ENCODE results near the gene FCF1.

The FCF1 gene

GRCh38 chr14:74712499-74713394 is at the start of gene FCF1, which contains the start of gene AREL1:
FCF1 (plus strand) TSS chr14:74713144; CDS start chr14:74713198, 54 bp downstream.
AREL1 (minus strand) TSS chr14:74713080; CDS start chr14:74685615, 27,465 bp downstream.
- DNase-seq (ENCODE audit: low spot score) = peak; percentile 89

DNA sequence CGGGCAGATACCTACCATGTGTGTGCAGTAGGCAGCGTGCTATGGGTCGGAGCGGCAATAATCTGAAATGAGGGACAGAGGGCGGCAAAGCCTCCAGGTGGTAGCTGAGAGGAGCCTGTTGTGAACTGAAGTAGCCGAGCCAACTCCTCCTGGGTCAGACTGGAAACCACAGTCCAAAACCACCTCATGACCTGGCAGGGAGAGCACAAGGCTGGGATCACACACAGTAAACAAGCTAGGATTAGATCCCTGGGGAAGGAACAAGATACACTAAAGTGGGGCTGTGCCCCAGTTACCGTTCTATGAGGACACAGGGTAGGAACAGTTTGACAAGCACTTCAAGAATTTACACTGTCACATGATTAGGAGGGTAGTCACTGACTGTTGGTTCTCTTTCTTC is 49.1 kb upstream of the FCF1 start:
- no peak for DNase-seq (ENCODE audit: low spot score)

DNA sequence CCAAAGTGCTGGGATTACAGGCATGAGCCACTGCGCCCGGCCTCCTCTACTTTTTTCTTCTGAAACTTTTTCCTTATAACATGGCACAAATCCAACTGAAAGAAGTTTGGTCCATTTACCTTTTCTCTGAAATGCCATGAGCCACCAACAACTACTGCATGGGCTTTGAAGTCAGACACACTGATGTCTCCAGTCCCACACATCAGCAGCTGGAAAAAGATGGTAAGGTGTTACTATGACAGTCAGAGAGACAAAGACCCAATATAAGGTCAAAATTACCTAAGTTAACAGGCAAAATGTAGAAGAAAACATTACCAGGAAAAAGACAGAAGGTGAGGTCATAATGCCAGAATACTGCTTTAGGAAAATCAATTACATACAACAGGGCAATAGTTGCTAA is 48.2 kb upstream of the FCF1 start:
- no peak for DNase-seq (ENCODE audit: low spot score)

GRCh38 chr14:74667758-74668157 is 45.2 kb upstream of the FCF1 start:
- DNase-seq (ENCODE audit: low spot score) = no peak

GRCh38 chr14:74669256-74669655 is 43.7 kb upstream of the FCF1 start:
- DNase-seq (ENCODE audit: low spot score) = no peak

- DNase-seq (ENCODE audit: low spot score) = no peak
These were observed 43.1 kb upstream of the FCF1 start for GRCh38 chr14:74669846-74670245.

DNA sequence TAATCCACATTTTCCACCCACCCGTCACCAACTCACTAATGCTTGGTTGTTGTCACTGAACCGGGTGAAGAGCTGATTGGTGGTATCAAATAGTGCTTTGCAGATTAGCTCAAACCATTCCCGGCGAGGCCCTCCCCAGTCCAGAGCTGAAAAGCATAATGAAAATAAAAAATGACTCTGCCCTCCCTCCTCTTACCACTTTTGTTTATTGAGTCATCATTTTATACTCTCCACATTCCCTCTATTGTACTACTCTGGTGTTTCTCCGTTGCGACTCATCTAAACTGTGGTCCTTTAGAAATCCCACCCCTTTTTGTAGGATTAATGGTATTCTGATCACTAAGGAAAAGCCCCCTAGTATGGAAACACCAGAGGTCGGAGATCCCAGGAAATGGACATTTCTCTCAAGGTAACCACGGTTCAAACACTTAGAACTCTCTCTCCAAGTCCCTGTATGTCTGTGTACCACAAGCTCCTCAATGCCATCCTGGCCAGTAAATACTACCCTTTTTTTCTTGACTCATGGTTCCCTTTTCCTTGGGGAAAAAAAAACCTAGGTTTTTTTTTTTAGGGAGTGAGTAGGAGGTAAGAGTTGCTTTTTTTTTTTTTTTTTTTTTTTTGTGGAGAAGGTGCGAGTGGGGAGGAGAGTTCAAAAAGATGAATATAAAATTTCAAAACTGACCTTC is 42.1 kb upstream of the FCF1 start:
- DNase-seq (ENCODE audit: low spot score) = no peak

- no peak for DNase-seq (ENCODE audit: low spot score)
These were observed 41.2 kb upstream of the FCF1 start for GRCh38 chr14:74671789-74672188.

- DNase-seq (ENCODE audit: low spot score) = no peak
These were observed 39.2 kb upstream of the FCF1 start for GRCh38 chr14:74673768-74674167.

DNA sequence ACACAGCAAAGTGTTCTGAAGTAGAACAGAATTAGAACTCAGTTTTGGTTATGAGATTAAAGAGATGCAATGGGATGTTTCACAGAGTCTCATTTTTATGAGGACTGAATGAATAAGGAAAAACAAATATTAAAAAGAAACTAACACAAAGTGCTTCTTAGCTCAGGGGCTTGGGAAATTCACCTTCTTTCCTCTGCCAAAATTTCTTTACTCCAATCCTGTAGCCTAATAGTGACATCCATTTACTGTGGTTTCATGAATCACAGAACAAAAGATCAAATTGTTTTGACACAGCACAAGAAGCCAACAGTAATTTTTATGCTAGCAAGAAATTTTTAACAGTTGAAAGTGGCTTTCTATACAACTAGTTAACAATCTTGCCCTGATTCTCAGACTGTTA is 37.7 kb upstream of the FCF1 start:
- no peak for DNase-seq (ENCODE audit: low spot score)

DNA sequence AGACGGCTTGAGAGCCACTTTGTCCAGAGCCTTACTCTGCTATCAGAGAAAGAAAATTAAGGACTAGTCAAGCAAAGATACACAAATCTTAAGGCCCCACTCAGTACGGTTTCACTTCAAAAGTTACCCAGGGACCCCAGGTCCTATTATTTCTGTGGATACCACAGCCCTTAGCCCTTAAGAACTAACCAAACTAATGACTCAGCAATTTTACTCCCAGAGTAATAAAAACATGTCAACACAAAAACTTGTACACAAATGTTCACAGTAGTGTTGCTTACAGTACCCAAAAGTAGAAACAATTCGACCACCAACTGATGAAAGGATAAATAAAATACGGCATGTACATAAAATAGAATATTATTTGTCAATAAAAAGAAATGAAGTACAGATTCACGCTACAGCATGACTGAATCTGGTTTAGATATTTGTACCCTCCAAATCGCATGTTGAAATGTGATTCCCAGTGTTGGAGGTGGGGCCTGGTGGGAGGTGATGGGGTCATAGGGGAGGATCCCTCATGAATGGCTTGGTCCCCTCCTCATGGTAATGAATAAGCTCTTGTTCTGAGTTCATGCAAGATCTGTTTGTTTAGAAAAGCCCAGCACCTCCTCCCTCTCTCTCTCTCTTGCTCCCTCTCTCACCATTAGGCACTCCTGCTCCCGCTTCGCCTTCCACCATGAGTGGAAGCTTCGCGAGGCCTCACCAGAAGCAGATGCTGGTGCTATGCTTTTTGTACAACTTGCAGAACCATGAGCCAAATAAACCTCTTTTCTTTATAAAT is 30.6 kb upstream of the FCF1 start:
- DNase-seq (ENCODE audit: low spot score) = peak; percentile 70

DNA sequence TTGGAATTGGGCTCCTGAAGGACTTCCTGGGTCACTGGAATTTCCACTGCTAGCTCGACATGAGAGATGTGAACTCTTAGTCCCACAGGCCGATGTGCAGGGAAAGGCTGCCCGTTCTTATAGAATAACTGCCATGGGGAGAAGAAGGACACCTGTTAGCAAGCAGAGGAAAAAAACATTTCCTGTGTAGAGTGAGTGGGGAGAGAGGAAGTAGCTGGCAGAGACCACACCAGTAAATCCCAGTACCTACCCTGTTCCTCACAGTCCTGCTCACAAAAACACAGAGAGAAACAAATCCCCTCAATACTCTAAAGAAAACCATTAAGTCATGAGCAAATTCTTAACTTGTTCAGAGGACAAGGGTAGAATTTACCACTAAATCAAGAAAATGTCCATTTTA is 29.5 kb upstream of the FCF1 start:
- DNase-seq (ENCODE audit: low spot score) = no peak

DNA sequence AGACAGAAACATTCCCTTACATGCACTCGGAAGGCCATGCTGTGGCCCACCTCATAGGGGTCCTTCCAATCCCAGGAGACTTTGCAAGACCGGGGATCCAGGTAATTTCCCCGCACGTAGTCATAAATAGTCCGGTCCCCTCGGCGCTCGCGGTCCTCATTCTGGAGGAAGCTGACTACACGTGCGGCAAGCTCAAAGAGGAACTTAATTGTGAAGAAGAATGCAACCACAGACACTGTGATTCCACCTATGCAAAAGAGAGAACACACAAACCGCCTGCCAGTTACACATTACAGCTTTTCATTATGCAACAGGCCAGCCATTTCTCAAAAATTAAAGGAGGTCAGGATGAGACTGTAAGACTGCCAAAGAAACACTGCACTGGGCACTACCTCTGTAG is 28.5 kb upstream of the FCF1 start:
- DNase-seq (ENCODE audit: low spot score) = no peak

DNA sequence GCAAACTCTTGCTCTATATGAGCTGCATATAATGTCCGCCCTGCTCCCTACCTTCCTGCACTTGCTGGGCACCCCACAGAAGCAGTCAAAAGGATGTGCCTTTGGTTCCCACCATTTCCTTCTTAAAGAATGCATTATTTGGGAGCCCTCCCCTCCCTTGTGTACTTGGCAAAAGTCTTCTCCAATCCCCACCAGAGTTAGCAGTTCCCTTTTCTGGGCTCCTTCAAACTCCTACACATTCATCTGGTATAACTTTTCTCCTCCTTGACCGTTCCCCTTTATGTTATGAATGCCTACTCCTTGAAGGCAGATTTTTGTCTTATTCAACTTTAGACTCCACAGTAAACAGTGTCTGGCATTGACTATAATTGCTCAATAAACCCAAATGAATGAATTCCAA is 27.9 kb upstream of the FCF1 start:
- DNase-seq (ENCODE audit: low spot score) = no peak

DNA sequence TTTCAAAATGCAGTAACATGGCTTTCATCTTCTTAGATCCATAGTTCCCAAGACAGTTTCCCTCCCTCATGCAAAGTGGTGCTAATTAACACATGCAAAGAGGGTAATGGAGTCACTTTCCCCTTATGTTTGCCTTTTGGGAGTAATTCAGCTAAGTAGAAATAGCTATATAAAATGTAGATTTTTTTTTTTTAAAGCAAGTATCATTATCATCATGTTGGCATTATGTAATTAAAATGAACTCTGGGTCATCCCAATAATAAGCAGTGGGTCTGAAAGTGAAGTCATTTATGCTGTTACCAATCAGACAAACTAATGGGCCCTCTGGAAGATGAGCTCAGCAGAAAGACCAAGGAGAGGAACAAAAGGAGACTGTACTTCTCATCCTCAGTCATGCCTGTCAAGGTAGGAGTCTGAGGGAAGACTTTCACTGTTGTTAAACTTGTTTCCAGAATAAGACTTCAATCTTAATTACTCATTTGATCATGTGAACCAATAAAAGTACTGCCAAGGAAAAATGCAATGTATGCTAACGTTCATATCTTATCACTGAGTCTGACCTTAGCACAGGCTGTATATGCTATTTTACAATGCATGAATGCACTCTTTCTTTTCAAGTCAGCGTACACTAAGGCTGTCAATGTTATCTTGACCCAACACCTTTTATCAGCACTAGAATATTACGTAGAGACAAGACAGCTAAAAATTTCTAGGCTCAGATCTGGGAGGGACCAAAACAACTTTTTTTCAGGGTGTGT is 26.8 kb upstream of the FCF1 start:
- DNase-seq (ENCODE audit: low spot score) = no peak

GRCh38 chr14:74691456-74691855 is 21.5 kb upstream of the FCF1 start:
- no peak for DNase-seq (ENCODE audit: low spot score)

DNA sequence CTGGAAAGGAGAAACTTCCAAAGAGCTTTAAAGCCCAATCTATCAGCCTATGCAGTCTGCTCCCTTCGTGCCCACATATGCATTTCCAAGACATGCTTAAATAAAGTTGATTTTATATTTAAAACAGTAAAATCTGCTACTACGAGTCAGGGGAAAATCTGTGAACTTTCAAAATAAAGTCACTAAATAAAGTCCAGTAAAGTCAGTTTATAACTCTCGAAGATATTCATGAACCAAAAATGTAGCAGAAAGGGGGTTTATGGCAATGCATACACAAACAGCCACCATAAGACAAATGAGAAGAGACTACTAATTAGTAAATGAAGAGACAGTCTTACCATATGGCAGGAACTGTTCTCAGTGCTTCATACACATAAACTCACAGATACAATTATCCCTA is 19.8 kb upstream of the FCF1 start:
- DNase-seq (ENCODE audit: low spot score) = no peak

DNA sequence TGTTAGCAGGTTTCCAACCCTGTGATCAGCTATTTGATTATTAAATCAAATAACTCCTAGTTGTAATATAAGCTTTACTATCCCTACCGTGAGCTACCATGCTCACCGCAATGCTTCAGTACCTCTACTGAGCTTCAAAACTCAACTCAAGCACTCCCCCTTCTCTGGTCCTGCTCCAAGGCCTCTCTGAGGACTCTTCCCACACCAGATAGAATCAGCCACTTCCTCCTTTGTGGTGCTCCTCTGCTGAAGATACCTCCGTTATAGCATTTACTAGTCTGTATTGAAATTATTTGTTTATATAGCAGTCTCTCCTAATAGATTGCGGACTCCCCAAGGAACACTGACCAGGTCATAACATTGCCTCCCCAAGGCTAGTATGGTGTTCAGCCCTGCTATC is 17.5 kb upstream of the FCF1 start:
- DNase-seq (ENCODE audit: low spot score) = no peak

DNA sequence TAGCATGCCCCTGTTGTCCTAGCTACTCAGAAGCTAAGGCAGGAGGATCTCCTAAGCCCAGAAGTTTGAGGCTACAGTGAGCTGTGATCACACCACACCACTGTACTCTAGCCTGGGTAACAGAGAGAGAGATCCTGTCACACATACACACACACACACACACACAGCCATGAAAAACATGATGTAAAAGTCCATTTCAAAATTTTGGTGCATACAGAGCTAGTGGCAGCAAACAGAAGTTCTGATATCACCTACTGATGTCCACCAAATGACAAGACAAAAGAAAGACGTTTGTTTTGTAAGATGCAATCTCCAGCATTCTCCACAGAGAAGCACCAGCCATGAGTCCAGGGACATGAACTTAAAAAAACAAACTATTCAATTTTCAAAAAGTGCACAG is 15.9 kb upstream of the FCF1 start:
- no peak for DNase-seq (ENCODE audit: low spot score)

GRCh38 chr14:74697543-74697942 is 15.4 kb upstream of the FCF1 start:
- no peak for DNase-seq (ENCODE audit: low spot score)

GRCh38 chr14:74697976-74698375 is 15.0 kb upstream of the FCF1 start:
- DNase-seq (ENCODE audit: low spot score) = no peak

DNA sequence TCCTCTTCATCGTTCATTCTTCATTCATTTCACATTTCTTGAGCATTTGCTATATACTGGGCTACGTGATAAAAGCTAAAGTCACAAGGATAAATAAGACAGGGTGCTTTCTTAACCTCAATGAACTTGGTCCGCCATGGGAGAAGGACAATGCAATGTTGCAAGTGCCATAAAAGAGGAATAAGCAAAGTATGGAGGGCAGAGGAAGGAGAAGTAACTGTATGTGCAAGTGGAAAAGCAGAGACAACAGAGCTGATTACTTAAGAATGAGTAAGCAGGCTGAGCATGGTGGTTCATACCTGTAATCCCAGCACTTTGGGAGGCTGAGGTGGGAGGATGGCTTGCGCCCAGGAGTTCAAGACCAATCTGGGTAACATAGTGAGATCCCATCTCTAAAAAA is 14.5 kb upstream of the FCF1 start:
- no peak for DNase-seq (ENCODE audit: low spot score)
